ENCODE measurements around the gene MRLN.

Gene MRLN

DNA sequence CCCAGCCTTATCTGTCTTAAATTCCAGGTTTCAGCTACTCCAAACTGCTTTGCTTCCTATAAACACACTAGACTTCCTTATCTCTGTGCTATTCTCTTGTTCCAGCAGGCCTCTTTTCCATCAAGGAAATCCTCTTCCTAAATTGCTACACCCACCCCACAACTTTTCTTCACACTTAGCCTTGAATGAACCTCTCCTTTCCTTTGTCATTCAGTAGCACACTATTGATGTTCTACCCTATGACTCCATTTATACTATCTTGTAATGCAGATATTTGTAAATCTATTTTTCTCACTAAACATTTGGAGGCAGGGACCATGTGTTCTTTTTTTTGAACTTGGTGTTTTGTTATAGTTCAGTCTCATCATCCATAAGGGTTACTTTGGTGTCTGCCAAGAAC is 47.3 kb downstream of the MRLN start:
- no peak for DNase-seq (ENCODE audit: low spot score)

DNA sequence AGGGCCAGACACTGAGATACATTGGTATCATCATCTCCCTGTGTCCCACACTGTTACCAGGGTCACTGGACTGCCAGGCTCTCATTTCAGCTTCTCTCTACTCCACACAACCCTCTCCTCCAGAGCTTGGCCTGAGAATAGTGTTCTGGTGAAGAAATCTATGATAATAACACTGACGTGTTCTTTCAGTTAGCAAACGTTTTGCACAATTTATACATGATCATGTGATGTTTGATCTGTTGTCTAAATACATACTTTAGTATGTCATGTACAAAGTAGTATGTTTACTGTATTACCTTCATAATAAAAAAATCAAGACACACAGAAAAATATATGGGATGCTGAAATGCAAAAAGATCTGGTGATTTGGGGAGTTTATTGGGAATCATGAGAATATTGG is 48.6 kb downstream of the MRLN start:
- DNase-seq (ENCODE audit: low spot score): no peak

DNA sequence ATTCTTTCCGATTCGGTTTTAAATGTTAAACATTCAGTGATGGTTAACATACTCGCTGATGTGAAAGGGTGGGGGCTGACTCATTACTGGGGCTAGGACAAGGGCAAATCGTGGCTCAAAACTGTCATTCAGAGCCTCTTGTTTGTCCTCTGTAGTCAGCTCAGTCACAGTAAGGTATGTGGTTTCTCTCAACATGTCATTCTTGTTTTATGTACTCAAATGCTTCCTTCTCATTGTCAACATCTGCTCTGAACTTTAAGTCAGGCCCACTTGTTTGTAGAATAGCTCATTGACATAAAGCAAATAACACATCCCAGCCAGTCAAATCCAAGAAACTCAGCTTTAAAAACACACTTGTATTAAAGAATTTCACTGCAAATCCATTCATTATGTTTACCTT is 50.9 kb downstream of the MRLN start:
- no peak for DNase-seq (ENCODE audit: low spot score)

DNA sequence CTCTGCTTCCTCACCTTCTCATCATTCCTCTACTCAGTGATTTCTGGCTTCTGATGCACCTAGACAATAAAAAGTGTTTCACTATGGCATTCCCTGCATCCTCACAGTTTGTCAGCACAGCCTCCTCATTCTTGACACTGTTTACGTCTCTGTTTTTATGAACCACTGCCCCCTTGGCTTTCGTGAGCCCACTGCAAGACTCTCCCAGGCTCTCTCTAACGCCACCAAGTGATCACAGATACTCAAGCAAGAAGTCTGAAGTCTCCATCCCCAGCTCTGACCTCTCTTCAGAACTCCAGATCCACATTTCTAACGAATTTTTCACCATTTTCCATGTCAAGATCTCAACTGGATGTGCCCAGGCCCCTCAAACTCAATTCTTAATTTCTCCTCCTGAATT is 52.5 kb downstream of the MRLN start:
- no peak for DNase-seq (ENCODE audit: low spot score)

DNA sequence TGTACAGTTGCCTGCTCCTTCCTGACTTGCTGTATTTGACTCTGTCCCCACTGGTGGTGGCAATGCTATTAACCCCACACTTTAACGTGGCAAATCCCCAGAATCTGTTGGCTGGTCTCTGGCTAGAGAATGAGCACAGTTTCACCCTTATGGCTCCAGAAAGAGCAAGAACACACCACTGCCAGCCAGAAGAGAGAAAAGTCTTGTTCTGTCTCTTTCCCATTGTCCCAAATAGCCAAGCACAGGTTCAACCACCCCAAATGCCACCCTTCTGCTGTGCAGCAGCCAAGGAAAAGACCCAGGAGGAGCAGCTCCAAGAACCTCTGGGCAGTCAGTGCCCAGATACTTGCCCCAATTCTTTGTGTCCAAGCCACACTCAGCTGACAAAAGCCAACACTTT is 54.9 kb downstream of the MRLN start:
- no peak for DNase-seq (ENCODE audit: low spot score)

DNA sequence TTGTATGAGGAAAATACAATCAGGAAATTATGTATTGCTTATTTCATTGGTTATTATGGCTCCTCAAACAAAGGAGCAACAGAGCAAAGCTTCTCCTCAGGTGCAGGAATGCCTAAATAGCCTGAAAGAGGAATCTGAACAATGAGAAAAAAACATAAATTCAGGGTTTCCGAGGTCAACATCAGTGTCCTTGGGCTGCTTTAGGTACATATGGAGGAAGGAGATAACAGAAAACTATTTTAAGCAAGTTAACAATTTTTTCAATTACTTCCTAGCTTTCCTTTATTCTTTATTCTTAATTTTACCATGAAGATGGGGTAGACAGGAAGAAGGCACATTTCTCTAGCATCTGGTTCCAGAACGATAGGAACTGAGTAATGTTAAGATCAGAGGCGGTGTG is 57.6 kb downstream of the MRLN start:
- no peak for DNase-seq (ENCODE audit: low spot score)

DNA sequence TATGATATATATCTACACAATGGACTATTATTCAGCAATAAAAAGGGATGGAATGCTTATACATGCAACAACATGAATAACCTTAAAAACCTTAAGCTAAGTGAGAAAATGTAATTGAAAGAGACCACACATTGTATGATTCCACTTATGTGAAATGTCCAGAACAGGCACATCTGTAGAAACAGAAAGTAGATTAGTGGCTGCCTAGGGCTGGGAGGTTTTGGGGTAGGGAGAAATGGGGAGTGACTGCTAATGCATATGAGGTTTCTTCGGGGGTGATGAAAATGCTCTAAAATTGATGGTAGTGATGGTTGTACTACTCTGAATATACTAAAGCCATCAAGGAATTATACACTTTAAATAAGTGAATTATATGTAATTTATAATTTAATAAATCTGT is 58.3 kb downstream of the MRLN start:
- DNase-seq (ENCODE audit: low spot score): no peak

DNA sequence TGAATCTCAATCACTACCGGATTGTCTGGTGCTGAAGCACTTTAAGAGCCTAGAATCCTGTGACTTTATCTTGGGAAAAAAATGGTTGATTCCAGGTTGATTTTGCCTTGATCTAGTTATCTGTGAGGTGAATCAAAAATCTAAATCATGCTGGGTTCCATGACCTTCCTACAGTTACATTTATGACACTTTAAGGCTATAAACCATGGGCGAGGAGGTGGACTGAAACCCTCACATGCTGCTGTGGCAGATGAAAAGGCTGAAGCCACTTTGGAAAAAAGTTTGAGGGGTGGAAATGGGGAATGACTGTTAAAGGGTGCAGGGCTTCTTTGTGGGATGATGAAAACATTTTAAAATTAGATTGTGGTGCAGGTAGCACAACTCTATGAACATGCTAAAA is 61.1 kb downstream of the MRLN start:
- no peak for DNase-seq (ENCODE audit: low spot score)

DNA sequence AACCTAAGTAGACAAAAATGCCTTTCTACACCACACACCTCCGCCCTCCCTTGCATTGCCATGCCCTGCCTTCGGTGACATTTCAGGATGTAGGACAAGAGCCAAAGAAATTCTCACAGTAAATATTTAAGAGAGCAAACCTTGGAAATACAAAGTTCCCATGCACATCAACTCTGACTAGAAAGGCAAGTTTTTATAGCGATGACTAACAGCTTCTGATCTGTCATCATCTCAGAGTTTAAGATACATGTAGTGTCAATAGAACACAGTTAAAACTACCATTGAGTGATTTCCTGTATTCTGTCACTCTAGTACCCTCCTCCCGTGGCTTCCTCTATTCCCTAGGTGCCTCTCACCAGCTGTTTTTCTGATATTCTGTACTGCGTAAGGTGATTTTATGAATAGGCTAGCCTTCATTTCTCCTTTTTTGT is 64.3 kb downstream of the MRLN start:
- DNase-seq (ENCODE audit: low spot score): no peak

DNA sequence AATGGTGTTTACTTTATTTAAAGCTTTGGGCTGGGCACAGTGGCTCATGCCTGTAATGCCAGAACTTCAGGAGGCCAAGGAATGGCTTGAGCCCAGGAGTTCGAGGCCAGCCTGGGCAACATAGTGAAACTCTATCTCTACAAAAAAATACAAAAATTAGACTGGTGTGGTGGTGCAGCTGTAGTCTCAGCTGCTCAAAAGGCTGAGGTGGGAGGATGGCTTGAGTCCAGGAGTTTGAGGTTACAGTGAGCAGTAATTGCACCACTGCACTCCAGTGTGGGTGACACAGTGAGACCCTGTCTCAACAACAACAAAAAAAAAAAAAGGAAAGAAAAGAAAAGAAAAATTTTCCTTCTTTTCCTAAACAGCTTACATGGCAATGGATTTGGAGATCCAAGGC is 65.6 kb downstream of the MRLN start:
- DNase-seq (ENCODE audit: low spot score): no peak

All from AG20443 (cell line).